ENCODE data around the gene ROCK1. TPM values are rescaled to one million over a fixed set of nuclear protein-coding genes. Genes with fewer than 3 reads are reported as not detected.

ROCK1 gene
- total RNA-seq, 1 donor from 2014 or later, result 67.0 TPM

- Histone ChIP-seq H3K4me3 (no peak overlapping the region), H3K27ac (no peak overlapping the region), H3K27me3 (no peaks in the 10 kb centered on the region), H3K4me1 (peaks cover 35% of the 10 kb centered on the region), H3K36me3 (no peaks in the 10 kb centered on the region), H3K9me3 (no peaks in the 10 kb centered on the region)
- DNase-seq (no peak), ATAC-seq (no peak)
- TF ChIP-seq CTCF (IDR thresholded peaks at IDR 0.05), result no peak
- intact Hi-C loops (cut with DNase I), result no loop called here
Observed at GRCh38 chr18:21073180-21073579, 38.4 kb downstream of the ROCK1 start.

GRCh38 chr18:21071071-21071470, 40.5 kb downstream of the ROCK1 start:
- Histone ChIP-seq H3K9me3 (no peaks in the 10 kb centered on the region), H3K4me3 (no peak overlapping the region), H3K27ac (no peak overlapping the region), H3K27me3 (no peaks in the 10 kb centered on the region), H3K36me3 (no peaks in the 10 kb centered on the region), H3K4me1 (peaks cover 34% of the 10 kb centered on the region)
- intact Hi-C loops (cut with DNase I), result no loop called here
- ATAC-seq, result no peak
- no peak for TF ChIP-seq CTCF (IDR thresholded peaks at IDR 0.05)
- no peak for DNase-seq

- DNase-seq (no peak), ATAC-seq (no peak)
- H3K27ac ChIP-seq, result no peak overlapping the region
- no peaks in the 10 kb centered on the region for H3K27me3 ChIP-seq
- no peak overlapping the region for H3K4me3 ChIP-seq
- no peaks in the 10 kb centered on the region for H3K9me3 ChIP-seq
- TF ChIP-seq CTCF (IDR thresholded peaks at IDR 0.05), result no peak
- H3K36me3 ChIP-seq, result no peaks in the 10 kb centered on the region
- intact Hi-C loops (cut with DNase I), result no loop called here
- peaks cover 19% of the 10 kb centered on the region for H3K4me1 ChIP-seq
Observed at GRCh38 chr18:21069468-21069867, 42.1 kb downstream of the ROCK1 start.

GRCh38 chr18:21064347-21064746, 47.3 kb downstream of the ROCK1 start:
- Histone ChIP-seq H3K27me3 (no peaks in the 10 kb centered on the region), H3K9me3 (no peaks in the 10 kb centered on the region), H3K27ac (no peak overlapping the region), H3K36me3 (no peaks in the 10 kb centered on the region), H3K4me3 (no peak overlapping the region), H3K4me1 (no peaks in the 10 kb centered on the region)
- intact Hi-C loops (cut with DNase I), result no loop called here
- ATAC-seq, result no peak
- TF ChIP-seq CTCF (IDR thresholded peaks at IDR 0.05), result no peak
- no peak for DNase-seq

GRCh38 chr18:21063011-21063410, 48.6 kb downstream of the ROCK1 start:
- Histone ChIP-seq H3K36me3 (no peaks in the 10 kb centered on the region), H3K27ac (no peak overlapping the region), H3K4me3 (no peak overlapping the region), H3K9me3 (no peaks in the 10 kb centered on the region), H3K4me1 (no peaks in the 10 kb centered on the region), H3K27me3 (no peaks in the 10 kb centered on the region)
- intact Hi-C loops (cut with DNase I), result no loop called here
- DNase-seq (no peak), ATAC-seq (no peak)
- no peak for TF ChIP-seq CTCF (IDR thresholded peaks at IDR 0.05)

- peaks cover 21% of the 10 kb centered on the region for H3K4me1 ChIP-seq
- H3K27ac ChIP-seq, result no peak overlapping the region
- intact Hi-C loops (cut with DNase I), result no loop called here
- H3K36me3 ChIP-seq, result no peaks in the 10 kb centered on the region
- DNase-seq (no peak), ATAC-seq (no peak)
- TF ChIP-seq CTCF (IDR thresholded peaks at IDR 0.05), result no peak
- no peaks in the 10 kb centered on the region for H3K27me3 ChIP-seq
- H3K4me3 ChIP-seq, result no peak overlapping the region
- no peaks in the 10 kb centered on the region for H3K9me3 ChIP-seq
Observed at GRCh38 chr18:21057112-21057511, 54.5 kb downstream of the ROCK1 start.

Measured in upper lobe of right lung (tissue), 1 donor.